ENCODE results near the gene PLXNA4.

PLXNA4 gene

GRCh38 chr7:132592231-132592920 lies 16.1 kb upstream of the PLXNA4 start:
- DNase-seq (ENCODE audit: low read depth in 2 of 2): no peak

GRCh38 chr7:132590162-132590561 lies 13.9 kb upstream of the PLXNA4 start:
- DNase-seq (ENCODE audit: low read depth in 2 of 2): no peak

GRCh38 chr7:132588596-132588995 lies 12.3 kb upstream of the PLXNA4 start:
- DNase-seq (ENCODE audit: low read depth in 2 of 2): no peak

GRCh38 chr7:132584796-132585494 lies 8.7 kb upstream of the PLXNA4 start:
- DNase-seq (ENCODE audit: low read depth in 2 of 2): no peak

GRCh38 chr7:132581431-132581830 lies 5.2 kb upstream of the PLXNA4 start:
- DNase-seq (ENCODE audit: low read depth in 2 of 2): no peak

- peak; percentile 50 to 55 for DNase-seq (ENCODE audit: low read depth in 2 of 2)
Measured at GRCh38 chr7:132580717-132581285, 4.5 kb upstream of the PLXNA4 start.

GRCh38 chr7:132580277-132580676 lies 4.0 kb upstream of the PLXNA4 start:
- no peak for DNase-seq (ENCODE audit: low read depth in 2 of 2)

- no peak for DNase-seq (ENCODE audit: low read depth in 2 of 2)
Measured at GRCh38 chr7:132579260-132579899, 3.1 kb upstream of the PLXNA4 start.

GRCh38 chr7:132578826-132579225 lies 2.6 kb upstream of the PLXNA4 start:
- DNase-seq (ENCODE audit: low read depth in 2 of 2): no peak

GRCh38 chr7:132578050-132578370 lies 1.7 kb upstream of the PLXNA4 start:
- DNase-seq (ENCODE audit: low read depth in 2 of 2): no peak

- DNase-seq (ENCODE audit: low read depth in 2 of 2): no peak
Measured at GRCh38 chr7:132577206-132578049, 1.2 kb upstream of the PLXNA4 start.

- DNase-seq (ENCODE audit: low read depth in 2 of 2): no peak
Measured at GRCh38 chr7:132576721-132577085, 433 bp upstream of the PLXNA4 start.

- DNase-seq (ENCODE audit: low read depth in 2 of 2): no peak
Measured at GRCh38 chr7:132575419-132575981, 770 bp downstream of the PLXNA4 start.

- DNase-seq (ENCODE audit: low read depth in 2 of 2): no peak
Measured at GRCh38 chr7:132574223-132574622, 2.0 kb downstream of the PLXNA4 start.

GRCh38 chr7:132573251-132573955 lies 2.9 kb downstream of the PLXNA4 start:
- no peak for DNase-seq (ENCODE audit: low read depth in 2 of 2)

GRCh38 chr7:132572526-132572925 lies 3.7 kb downstream of the PLXNA4 start:
- no peak for DNase-seq (ENCODE audit: low read depth in 2 of 2)

GRCh38 chr7:132571970-132572369 lies 4.3 kb downstream of the PLXNA4 start:
- DNase-seq (ENCODE audit: low read depth in 2 of 2): no peak

GRCh38 chr7:132569884-132570614 lies 6.2 kb downstream of the PLXNA4 start:
- DNase-seq (ENCODE audit: low read depth in 2 of 2): no peak

GRCh38 chr7:132568962-132569361 lies 7.3 kb downstream of the PLXNA4 start:
- DNase-seq (ENCODE audit: low read depth in 2 of 2): no peak

- DNase-seq (ENCODE audit: low read depth in 2 of 2): no peak
Measured at GRCh38 chr7:132565885-132566284, 10.4 kb downstream of the PLXNA4 start.
